ENCODE results near the gene SPHKAP. TPM values are rescaled to one million over a fixed set of nuclear protein-coding genes. Genes with fewer than 3 reads are reported as not detected.
"Not testable (repeated sequence)": the region's sequence is repeated elsewhere in the genome, so short reads cannot be mapped to it uniquely, and the experiment has no call there.

Gene SPHKAP
- total RNA-seq, 1 donor from 2014 or later, result not detected

DNA sequence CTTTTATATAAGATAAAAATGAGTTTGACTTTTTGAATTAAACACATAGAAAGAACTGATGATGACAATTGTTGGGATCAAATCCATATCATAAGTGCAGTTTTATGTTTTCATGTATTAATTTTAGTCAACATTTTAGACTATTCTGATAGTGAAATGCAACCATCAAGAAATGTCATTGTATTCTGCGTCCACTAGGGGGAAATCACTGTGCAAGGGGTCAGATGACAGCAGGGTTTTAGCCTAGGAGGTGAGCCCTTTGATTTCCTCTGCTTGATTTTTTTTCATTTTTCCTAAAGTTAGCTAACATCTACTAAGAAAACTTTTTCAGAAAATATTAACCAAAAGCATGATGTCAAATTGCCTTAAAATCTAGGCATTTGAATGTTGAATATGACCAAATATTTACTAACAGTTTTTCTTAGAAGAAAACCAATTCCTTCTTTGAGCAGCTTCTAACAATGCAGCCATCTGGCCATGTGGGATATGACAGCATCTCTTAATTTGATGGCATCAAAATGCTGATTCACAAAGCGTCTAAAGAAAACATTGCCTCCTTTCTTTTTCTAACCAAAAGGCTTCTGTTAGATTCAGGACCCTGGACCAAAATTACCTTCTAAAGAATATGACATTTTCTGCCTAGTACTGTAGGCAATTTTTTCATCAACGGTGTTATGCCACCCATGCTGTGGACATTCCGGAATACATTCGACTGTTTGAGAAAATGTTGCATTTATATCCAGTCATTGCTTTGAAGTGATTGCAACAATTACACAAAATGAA, 141.5 kb downstream of the SPHKAP start:
- DNase-seq (ENCODE audit: low read depth in 2 of 2), result peak; percentile 19 to 21

DNA sequence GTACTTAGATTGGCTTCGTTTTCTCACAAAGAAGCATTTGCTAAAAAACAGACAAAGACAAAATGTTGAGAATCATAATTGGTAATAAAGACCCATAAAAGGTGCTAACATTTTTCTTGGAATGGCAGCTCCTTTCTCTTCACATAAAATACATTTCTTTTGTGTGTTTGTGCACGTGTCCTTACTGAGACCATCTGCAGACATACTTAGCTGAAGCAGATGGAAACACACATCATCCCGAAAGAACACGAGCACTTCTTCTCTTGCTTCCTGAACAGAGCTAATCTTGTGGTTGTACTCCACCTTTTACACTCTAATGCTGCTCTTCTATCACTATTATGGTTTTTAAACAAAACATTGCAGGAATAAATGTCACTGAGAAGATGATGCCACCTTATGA, 142.5 kb downstream of the SPHKAP start:
- DNase-seq (ENCODE audit: low read depth in 2 of 2), result no peak

DNA sequence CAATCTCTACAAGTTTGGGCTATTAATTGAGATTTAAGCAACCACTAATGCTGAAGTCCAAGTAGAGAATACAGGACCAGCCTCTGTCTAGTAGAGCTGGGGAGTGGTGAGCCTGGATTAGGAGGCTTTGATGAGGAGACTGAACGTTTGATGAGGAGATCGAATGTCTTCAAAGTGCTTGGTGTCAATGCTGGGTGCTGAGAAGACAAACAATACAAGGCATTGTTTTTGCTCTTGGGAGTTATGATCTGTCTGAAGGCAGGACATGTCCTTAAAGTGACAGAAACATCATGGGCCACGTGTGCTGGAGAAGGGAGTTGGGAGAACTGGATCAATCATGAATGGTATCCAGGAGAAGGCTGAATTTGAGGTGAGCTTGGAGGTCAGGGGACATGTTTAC, 143.6 kb downstream of the SPHKAP start:
- DNase-seq (ENCODE audit: low read depth in 2 of 2), result no peak

DNA sequence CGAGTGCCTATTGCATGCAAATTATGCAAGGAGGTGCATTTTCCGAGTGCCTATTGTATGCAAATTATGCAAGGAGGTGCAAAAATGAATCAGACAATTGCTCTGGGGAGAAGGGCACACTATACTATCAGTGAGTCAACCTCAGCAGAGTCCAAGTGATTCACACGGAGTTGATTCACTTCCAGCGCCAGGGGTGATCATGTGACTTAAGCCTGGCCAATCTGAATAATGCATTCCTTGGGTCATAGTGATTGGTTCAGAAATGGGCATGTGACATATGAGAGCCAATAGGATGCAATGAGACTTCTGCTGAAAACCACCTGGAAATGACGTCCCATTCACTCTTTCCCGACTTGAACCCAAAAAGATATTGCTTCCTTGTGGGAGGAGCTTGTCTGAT, 157.9 kb downstream of the SPHKAP start:
- no peak for DNase-seq (ENCODE audit: low read depth in 2 of 2)

DNA sequence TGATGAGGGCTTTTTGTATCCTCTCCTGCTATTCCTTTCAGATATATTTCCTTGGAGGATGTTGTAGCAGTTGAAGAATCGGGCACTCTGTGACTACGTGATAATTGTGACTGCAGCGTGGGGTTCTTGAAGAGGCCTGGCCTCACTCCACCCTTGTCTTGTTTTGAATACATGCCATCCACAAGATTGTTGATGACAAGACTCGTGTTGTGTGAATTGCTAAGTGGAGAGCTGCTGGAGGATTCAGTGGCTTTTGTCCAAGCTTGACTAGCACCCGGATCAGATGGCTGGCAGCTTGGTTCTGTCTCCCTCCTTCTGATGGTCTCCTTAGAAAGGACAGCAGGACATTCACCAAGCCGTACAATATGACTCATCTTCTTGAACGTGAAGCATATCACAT, 163.2 kb downstream of the SPHKAP start:
- DNase-seq (ENCODE audit: low read depth in 2 of 2), result no peak

DNA sequence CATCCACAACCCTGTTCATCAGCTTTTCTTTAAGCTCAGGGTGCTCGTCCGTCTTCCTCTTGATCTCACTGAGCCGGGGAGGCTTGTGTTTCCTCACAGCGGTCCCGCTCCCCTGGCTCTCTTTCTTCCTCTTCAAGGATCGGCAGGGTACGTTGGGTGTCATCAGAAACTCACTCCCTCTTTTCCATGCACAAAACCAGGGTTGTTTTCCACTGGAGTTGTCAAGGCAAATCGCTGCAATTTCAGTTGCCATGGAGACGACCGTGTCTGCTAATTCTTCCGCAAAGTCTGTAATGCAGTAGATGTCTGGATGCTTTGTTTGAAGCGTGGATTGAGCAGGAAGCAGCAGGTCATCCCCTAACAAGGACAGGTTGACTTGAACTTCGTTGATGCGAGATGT, 163.7 kb downstream of the SPHKAP start:
- no peak for DNase-seq (ENCODE audit: low read depth in 2 of 2)

DNA sequence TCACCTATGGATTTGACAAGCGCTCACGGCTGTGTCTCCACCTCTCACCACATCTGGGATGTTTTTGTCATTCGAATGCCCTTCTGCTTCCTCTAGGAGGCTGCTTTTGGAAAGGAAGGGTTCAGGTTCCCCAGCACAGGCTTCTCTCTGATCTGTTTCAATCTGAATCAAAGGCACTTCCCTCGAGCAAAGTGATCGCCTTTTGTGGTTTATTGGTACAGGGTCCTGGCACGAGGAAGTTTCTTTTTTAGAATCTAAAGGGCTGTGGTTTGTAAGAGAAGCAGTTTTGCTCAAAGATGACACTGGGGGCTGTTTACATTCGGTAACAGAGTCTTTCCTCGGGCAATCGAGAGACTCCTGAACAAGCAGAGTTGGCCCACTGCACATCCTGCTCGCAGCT, 165.1 kb downstream of the SPHKAP start:
- DNase-seq (ENCODE audit: low read depth in 2 of 2), result no peak

DNA sequence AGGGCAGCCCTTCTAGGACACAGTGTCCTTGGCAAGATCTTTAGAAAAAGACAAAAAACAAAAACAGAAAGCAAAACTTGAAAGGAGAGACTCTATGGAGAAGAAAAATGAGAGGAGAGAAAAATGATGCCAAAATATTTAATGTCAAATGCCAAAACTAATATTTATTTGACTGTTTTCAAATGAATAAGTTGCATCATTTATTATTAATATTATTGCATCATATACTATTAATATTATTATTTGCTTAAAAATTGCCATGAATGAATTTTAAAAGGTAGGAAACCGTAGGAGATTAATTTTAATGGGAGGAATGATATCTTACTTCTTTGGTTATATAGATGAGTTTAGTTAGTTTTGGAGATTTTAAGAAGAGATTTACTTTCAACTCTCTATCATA, 165.7 kb downstream of the SPHKAP start:
- no peak for DNase-seq (ENCODE audit: low read depth in 2 of 2)

DNA sequence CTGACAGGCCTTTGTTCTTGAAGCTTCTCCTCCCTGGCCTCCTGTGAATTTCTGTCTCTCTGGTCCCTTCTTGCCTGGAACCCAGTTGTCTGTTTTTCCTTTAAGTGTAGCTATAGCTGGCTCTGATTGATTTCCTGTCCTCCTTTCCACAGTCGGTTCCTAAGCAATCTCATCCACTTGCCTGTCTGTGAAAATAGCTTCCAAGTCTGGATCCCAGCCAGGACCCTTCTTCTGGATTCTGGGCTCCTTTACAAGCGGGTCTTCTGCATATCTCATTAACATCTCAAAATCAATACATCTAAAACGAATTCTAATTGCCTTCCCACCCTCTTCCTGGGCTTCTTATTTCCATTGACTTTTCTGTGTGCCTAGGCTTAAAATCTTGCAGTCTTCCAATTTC, 185.1 kb downstream of the SPHKAP start:
- no peak for DNase-seq (ENCODE audit: low read depth in 2 of 2)

DNA sequence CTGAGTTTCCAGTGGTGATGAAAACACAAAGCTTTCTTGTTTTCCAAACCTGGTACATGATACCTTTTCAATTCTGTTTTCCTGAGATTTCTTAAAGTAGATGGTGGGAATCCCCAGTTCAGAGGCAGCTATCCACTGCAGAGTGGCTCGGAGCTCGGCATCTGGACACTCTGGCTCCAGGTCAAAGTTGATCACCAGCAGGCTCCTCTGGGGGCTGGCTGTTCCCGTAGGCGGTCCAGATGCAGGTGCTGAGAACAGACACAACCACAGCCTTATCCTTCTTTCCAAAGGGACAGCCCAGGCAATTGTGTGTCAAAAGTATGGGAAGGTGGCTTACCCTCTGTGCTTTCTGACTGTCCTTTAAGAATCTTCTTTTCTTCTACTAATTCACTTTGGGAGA, 190.6 kb downstream of the SPHKAP start:
- DNase-seq (ENCODE audit: low read depth in 2 of 2), result no peak

DNA sequence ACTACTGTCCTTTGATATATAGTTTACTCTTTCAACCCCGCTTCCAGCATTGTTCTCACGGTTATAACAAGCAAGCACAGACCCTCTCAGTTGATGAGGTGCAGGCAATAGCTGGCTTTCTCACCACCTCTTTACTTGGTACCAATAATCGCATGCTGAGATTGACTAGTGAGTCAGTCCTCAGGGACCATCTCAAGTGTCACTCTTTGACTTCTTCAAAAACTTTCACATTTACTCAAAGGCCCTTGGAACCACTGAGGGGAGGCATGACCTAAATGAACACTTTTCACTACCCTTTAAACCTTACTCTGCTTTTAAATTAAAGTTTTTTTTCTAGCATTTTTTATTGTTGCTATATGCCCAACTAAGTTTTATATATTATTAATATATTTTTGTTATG, 208.2 kb downstream of the SPHKAP start:
- DNase-seq (ENCODE audit: low read depth in 2 of 2), result no peak

DNA sequence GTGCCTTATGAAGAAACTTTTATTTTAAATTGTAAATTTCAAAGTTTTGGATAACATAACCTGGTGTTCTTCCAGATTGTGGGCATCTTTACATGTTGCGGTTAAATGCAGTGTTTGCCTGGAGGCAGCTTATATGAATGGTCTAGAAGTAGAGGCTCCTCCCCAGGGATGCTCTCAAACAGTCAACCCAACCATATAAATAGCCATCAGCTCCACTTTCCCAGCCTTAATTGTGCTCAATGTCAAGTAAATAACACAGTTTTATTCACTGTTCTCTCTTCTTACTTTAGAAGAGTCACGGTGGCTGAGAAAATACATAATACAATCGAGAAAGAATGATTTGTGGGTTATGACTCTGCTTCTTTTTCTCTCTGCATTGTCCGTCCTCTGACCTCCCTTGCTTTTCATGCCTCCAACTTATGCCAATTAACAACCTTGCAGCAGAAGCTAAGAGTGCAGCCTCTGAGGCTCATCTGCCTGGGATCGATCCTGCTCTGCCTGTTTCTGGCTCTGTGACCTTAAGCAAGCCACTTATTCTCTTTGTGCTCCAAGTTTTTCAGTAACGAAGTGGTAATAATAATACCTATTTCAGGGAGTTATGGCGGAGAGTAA, 209.8 kb downstream of the SPHKAP start:
- no peak for DNase-seq (ENCODE audit: low read depth in 2 of 2)

DNA sequence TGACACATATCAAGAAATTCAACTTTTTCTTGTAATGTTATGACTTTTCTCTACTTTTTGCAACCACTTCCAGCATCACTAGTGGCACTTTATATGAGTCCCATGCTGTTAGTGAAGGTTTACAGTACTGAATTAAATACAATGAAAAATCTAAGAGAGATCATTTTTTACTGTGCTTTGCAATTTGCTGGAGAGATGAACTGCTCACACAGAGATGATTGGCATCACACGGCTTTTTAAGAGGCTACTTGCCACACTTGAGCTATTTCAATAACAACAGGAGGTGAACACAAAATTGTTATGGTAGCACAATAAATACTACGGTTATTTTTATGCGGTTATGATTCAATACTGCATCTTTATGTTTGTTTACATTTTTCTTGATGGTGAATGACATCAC, 221.2 kb downstream of the SPHKAP start:
- no peak for DNase-seq (ENCODE audit: low read depth in 2 of 2)

DNA sequence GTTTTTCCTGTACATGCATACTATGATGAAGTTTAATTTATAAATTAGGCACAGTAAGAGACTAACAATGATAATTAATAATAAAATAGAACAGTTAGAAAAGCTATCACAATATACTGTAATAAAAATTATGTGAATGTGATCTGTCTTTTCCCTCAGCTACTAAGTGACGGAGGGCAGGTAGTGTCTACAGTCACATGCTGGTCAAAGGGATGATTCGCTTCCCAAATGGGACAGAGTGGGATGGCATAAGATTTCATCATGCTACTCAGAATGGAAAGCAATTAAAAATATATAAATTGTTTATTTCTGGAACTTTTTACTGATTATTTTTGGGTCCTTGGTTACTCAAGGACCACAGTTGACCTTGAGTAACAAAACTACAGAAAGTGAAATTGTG, 238.5 kb downstream of the SPHKAP start:
- DNase-seq (ENCODE audit: low read depth in 2 of 2), result no peak

DNA sequence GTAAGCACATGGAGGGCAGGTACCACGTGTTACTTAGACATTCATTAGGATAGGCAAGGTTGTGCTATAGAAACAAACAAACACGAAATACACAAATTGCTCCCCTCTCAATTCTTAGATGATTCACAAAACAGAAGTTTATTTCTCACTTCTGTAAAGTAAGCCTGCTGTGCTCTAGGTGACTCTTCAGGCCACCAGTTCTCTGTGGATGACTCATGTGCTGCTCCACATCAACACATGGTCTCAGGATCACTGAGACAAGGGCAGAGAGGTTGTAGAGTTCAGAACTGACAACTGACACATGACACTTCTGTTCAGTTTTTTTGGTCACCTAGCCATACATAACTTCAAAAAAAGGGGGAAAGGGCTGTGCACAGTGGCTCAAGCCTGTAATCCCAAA, 239.5 kb downstream of the SPHKAP start:
- DNase-seq (ENCODE audit: low read depth in 2 of 2), result no peak

DNA sequence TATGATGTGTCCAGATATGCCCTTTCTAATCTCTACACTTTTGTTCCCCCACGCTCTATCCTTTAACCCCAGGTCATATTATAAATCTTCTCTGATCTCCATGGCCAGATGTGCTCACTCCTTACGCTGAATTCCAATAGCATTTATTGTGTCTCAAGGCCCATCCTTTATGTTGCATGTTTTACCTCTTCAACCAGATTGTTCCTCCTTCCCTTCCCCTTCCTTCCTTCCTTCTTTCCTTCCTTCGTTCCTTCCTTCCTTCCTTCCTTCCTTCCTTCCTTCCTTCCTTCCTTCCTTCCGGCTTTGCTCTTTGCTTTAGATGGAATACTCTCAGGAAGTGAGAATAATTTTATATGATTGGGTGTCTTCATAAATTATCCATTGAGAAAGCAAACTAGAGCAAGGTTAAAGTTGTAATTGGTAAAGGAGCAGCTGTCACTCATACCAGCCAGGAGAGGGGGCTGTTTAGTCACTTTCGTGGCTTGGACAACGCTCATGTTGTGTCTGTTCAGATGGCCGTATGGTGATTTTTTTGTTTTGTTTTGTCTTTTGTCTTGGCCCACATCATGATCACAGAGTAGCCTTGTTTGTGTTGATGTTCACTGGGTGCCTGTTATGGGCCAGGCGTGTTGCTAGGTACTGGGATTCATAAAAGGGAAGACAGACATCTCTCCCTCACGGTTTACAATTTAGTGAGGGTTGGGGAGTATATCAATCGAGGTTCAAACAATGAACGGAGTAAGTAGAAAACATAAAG, 242.0 kb downstream of the SPHKAP start:
- peak; percentile 48 to 50 for DNase-seq (ENCODE audit: low read depth in 2 of 2)

DNA sequence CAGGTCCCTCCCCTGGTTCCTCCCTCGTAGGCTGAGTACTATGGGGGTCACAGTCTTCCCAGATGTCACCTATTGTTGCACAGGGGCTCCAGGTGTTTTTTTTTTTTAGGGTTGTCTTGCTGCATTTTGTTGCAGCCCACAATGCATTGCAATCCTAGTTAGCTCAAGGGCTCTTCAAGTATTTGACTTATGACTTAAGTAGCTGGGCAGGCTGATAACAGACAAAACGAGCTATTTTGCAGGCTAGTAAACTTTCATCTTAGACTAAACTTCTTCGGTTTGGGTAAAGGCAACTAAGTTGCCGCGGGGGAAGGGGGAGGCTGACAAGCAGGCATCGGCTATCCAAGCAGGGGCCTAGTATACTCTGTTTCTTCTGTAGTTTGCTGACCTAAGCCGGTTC, 245.2 kb downstream of the SPHKAP start:
- not testable (repeated sequence) for DNase-seq (ENCODE audit: low read depth in 2 of 2)

DNA sequence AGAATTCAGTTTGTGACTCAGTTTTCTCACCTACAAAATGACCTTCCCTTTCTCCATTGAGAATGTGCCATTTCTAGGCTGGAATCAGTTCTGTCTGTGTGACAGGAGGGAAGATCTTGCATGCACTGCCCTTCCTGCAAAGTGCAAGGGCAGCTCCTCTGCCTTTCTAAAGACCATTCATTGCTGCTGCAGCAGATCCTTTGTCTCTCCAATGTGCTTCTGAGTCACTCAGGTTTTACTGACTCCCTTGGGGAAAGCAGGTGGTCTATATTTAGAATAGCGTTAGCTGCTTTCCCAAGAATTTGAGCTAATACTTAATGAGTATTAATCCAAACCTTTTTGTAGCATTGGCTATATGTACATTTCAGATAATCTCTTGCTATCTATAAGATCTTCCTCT, 247.6 kb downstream of the SPHKAP start:
- no peak for DNase-seq (ENCODE audit: low read depth in 2 of 2)

DNA sequence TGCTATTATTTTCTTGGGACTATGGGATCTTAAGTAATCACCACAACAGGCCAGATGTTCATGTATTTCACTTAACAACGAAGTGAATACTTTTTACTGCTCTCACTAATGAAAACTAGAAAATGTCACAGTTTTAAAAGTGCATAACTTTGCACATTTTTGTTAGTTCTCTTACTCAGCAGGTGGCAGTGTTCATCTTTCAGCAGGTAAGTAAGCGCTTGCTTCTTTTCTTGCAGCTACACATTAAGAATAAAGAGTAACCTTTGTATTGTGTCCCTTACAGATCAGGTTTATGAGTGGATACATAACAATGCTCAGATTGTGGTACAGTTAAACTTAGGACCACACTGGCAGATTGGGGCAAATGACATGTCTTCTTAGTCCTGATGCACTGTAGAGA, 249.1 kb downstream of the SPHKAP start:
- no peak for DNase-seq (ENCODE audit: low read depth in 2 of 2)

DNA sequence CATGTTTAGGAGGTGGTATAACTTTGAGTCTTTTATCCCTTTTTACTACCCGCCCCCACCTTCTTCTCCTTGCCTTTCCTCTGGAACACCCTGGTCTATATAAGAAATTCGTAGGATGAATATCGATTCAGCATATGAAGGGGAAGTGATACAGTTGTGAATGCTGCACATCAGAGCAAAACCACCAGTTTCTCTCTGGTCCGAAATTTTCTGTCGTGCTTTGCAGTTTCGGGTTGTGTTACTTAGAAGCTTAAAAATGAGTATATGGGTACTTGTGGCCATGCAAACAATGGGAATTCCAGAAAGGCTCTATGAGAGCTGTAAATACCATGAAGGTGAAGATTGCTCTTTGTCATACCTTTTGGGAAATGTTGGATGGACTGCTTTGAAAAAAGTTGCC, 249.5 kb downstream of the SPHKAP start:
- DNase-seq (ENCODE audit: low read depth in 2 of 2), result no peak
